Measurements from ENCODE around the gene TRAF3IP1.
"Not testable (repeated sequence)": the region's sequence is repeated elsewhere in the genome, so short reads cannot be mapped to it uniquely, and the experiment has no call there.

Gene TRAF3IP1

DNA sequence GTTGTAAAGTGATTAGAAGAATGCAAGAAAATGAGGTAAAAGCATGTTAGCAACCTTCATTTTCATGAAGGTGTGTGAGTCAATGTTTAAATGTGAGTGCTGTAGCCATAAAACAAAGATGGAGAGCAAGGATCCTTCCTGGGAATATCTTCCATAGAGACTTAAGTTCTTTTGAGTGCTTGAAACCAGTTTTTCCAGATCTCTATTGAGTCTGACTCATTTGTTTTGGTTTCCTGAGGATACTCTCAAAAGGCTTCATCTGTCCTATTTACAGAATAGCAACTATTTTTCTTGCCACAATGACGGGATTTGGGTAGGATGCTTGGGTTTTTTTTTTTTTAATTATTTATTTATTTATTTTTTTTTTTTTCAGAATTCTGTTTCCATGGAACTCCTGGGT is 60.5 kb downstream of the TRAF3IP1 start:
- no peak for DNase-seq (ENCODE audit: low read depth)

DNA sequence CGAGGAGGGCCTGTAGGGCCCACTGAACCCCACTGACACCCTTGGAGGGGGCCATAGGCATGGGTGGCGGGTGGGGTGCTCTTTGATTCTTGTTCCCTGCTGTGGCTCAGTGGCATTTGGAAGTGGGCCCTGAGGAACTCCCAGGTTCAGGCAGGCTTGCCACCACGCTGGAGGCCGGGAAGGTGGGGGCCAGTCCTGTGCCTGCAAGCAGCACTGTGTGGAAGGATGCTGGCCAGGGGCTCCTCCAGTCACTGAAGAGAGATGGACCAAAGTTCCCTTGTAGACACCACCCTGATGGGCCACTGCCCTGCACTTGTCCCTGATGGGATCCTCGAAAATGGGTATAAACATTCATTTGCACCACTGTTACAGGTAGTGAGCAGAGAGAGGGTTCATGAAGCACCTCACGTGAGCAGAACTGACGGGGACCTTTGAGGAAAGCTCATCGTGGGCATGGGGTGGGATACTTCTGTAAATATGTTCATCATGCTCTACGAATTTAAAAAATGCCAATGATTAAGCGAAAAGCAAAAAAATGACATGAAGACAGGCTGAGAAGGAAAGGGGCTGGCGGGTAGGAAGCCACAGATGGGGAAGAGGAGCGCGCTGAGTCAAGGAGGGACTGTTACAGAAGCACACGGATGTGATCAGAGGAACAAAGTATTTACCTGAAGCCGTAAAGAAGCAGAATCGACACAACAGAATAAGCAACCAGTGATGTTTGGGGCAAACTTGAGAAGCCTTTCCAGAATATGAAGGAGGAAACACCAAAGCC is 61.2 kb downstream of the TRAF3IP1 start:
- DNase-seq (ENCODE audit: low read depth), result no peak

DNA sequence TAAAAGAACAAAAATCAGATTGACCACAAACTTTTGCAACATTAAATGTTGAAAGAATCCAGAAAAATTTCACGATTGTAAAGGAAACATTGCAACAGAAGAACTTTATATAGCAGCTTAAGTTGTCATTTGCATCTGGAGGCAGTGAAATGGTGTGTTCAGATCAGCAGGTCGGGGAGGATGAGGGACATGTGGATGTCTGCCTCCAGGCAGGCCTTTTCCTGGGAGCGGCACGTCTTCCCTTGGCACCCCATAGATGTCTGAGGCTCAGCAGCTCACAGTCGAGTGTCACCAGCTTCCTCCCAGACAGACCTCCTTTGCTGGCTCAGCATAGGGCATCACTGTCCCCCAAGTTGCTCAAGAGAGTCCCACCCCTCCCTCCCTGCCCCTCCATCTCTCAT is 62.1 kb downstream of the TRAF3IP1 start:
- DNase-seq (ENCODE audit: low read depth), result no peak

- no peak for DNase-seq (ENCODE audit: low read depth)
Observed at GRCh38 chr2:238383135-238383534, 62.8 kb downstream of the TRAF3IP1 start.

DNA sequence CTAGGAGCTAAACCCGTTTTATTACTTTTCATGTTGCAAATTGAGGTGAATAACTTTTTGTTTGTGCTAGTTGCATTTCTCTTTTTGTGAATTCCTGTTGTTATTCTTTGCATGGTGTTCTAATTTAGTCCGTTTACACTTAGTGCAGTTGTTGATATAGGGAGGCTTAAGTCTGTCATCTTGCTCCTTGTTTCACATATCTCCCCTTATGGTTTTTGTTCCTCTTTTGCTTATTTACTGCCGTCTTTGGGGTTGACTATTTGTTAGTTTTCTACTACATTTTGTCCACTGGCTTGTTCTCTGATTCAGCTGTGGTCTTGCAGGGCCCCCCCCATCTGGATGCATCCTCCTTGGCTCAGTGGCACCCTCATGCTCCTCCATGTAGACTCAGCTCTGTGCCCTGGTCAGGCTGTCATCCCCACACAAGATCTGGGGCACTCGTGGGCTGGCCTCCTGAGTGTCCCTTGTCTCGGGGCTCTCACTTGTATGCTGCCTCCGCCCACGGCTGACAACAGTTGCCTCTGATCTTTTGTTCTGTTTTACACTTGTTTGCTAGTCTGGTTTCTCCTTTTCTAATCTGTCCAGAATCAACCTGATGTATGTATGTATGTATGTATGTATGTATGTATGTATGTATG is 63.5 kb downstream of the TRAF3IP1 start:
- no peak for DNase-seq (ENCODE audit: low read depth)

- no peak for DNase-seq (ENCODE audit: low read depth)
Observed at GRCh38 chr2:238387332-238387731, 67.0 kb downstream of the TRAF3IP1 start.

- DNase-seq (ENCODE audit: low read depth), result no peak
Observed at GRCh38 chr2:238388794-238389193, 68.5 kb downstream of the TRAF3IP1 start.

DNA sequence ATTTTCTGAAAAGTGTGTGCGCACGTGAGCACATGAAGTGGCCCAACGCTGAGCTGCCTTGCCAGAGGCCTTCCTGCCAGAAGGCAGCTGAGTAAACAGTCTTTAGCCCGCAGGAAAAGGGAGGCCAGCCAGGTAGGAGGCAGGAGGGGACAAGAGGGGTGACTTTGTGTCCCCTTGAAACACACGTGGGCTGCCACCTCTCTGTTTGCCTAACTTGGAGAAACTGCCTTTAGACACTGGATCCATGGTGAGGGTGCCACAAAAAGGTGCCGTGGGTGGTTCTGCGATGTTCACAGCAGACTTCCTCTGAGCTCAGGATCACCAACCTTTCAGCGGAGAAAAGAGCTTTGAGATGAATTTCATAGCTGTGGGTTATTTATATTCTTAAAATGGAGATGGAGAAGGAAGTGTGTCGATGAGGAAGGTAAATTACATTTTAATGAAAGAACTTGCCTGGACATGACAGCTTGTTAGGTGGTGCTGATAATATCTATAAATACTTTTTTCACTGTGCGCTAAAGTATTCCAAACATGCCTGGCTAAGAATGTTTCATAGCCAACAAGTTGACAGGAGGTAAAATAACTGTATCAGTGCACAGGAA is 69.8 kb downstream of the TRAF3IP1 start:
- no peak for DNase-seq (ENCODE audit: low read depth)

DNA sequence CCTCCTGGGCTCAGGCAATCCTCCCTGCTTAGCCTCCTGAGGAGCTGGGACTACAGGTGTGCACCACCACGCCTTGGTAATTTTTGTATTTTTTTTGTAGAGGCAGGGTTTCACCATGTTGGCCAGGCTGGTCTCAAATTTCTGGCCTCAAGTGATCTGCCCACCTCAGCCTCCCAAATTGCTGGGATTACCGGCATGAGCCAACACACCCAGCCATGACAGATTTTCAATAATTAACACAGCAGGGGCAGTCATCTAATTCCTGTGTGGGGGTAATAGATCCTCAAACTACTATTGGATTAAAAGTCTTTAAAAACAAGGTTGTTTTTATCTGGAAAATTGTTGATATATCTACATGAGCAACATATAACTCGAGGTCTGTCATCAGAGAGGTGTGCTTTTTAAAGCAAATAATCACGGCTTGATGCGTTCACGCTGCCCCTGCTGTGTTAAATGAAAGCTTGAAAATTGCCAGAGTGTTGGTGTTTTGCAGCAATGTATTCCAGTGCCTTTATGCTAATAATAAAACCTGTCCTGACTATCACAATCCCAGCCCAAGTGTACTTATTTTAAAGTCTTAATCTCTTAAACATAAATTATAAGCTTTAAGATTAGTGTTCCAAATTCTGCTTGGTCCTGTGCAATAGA is 70.8 kb downstream of the TRAF3IP1 start:
- DNase-seq (ENCODE audit: low read depth), result no peak

- no peak for DNase-seq (ENCODE audit: low read depth)
Observed at GRCh38 chr2:238396663-238397062, 76.3 kb downstream of the TRAF3IP1 start.

DNA sequence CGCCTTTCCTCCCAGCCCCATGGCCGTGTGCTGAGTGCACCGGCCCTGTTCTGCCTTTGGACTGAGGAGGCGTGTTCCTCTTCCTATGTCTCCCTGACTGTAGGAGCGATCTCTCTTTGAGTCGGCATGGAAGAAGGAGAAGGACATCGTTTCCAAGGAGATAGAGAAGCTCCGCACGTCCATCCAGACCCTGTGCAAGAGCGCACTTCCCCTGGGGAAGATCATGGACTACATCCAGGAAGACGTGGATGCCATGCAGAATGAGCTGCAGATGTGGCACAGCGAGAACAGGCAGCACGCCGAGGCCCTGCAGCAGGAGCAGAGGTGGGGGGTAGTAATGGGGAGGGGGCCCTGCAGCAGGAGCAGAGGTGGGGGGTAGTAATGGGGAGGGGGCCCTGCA is 77.0 kb downstream of the TRAF3IP1 start:
- no peak for DNase-seq (ENCODE audit: low read depth)

GRCh38 chr2:238398577-238398976 is 78.3 kb downstream of the TRAF3IP1 start:
- DNase-seq (ENCODE audit: low read depth), result no peak

GRCh38 chr2:238399094-238399493 is 78.8 kb downstream of the TRAF3IP1 start:
- no peak for DNase-seq (ENCODE audit: low read depth)

DNA sequence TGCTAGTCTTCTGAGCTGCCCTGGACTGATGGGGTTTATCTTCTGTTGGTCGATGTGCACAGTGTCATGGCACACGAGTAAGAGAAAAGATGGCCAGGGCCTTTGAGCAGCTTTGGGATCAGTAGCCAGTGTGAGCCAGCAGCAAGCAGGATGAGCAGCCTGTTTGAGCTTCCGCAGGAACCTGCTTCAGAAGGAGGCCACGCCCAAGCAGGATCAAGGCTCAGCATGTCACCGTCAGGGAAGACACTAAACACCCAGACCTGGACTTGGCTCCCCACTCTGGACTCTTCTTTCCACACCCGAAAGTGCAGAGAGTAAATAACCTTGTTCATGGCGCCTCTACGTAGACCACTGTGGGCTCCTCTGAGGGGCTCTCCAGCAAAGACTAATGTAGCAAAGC is 81.2 kb downstream of the TRAF3IP1 start:
- DNase-seq (ENCODE audit: low read depth), result no peak

GRCh38 chr2:238403632-238404405 is 83.5 kb downstream of the TRAF3IP1 start:
- no peak for DNase-seq (ENCODE audit: low read depth)

DNA sequence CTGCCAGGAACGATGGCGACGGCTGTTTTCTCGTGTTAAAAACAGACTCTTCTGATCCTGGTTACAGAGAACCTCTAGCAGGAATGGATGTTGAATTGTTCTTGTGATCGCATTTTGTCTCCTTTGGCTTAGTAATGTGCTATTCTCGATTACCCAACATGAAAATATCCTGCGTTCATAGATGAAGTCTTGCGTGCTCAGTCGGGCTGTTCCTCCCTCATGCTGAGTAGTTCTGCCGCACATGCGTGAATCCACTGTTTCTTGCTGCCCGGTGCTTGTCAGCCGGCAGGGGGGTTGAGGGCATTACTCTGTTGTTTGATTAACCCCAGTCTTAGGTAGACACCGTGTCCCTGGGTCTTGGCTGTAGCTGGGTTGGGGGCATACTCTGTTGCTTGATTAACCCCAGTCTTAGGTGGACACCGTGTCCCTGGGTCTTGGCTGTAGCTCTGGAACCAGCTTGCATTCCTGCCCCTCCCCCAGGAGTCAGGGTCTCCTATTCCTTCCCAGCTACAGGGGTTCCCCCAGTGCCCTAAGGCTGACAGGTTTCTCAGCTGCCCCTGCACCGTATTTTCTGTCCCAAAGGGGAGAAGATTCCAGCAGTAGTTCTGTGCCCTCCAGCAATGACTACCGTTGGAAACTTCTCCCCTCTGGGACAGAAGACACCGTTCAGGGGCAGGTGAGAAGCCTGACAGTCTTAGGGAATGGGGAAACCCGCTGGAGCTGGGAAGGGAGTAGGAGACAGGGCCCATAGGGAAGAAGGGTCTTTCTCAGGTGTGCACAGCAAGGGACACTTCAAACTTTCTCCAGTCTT is 84.3 kb downstream of the TRAF3IP1 start:
- DNase-seq (ENCODE audit: low read depth), result no peak

GRCh38 chr2:238405217-238405555 is 84.9 kb downstream of the TRAF3IP1 start:
- DNase-seq (ENCODE audit: low read depth), result not testable (repeated sequence)

GRCh38 chr2:238406221-238406997 is 86.1 kb downstream of the TRAF3IP1 start:
- DNase-seq (ENCODE audit: low read depth), result no peak

DNA sequence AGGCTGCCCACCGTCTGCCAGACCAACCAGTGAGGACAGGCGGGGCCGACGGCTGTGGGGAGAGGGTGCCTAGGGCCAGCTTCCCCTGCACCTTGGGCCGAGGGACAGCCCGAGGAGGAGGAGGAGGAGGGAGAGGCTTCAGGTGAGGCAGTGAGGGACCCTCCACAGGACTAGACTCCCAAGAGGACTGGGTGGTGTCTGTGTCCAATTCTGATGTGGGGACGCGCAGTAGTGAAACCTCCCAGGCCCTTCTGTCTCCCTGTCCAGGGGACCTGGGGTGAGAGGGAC is 86.6 kb downstream of the TRAF3IP1 start:
- DNase-seq (ENCODE audit: low read depth), result no peak

DNA sequence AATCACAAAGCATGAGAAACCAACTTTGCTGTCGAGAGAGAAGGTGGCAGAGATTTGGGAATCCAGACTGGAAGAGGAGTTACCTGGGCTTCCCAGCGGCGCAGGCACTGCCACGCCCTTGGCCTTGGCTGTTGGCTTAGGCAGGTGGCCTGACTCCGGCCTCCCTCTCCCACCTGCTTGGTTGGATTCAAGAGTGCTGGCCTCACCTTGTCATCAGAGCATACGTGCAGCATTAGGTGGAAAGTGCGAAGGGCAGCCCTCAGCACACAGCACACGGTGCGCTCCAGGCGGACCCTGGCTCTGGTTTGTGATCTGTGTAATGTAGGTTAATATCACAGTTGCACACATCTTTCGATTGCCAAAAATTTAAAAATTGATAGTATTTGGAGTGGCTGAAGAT is 87.2 kb downstream of the TRAF3IP1 start:
- no peak for DNase-seq (ENCODE audit: low read depth)
